PC-9 (cell line): ENCODE data around the gene GHITM.

ENCODE experiments used
- EZH2 ChIP-seq: fragments of 200-600 bp; sonication (generic); IDR thresholded peaks from 2 replicates; pipeline ENCODE4 v1.8.0; 2017; ENCODE audit warnings: antibody characterized with exemption, low read depth
- TF ChIP-seq, protein P1 (sequence below): fragments of 200-600 bp; sonication (generic); conservative IDR thresholded peaks from 2 replicates; pipeline ENCODE4 v1.6.1; 2017; ENCODE audit warnings: mixed run types, antibody characterized with exemption, mild to moderate bottlenecking, moderate library complexity

- TF ChIP-seq, protein P1, sequence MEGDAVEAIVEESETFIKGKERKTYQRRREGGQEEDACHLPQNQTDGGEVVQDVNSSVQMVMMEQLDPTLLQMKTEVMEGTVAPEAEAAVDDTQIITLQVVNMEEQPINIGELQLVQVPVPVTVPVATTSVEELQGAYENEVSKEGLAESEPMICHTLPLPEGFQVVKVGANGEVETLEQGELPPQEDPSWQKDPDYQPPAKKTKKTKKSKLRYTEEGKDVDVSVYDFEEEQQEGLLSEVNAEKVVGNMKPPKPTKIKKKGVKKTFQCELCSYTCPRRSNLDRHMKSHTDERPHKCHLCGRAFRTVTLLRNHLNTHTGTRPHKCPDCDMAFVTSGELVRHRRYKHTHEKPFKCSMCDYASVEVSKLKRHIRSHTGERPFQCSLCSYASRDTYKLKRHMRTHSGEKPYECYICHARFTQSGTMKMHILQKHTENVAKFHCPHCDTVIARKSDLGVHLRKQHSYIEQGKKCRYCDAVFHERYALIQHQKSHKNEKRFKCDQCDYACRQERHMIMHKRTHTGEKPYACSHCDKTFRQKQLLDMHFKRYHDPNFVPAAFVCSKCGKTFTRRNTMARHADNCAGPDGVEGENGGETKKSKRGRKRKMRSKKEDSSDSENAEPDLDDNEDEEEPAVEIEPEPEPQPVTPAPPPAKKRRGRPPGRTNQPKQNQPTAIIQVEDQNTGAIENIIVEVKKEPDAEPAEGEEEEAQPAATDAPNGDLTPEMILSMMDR, result no peak
- no peak for TF ChIP-seq EZH2
Measured at GRCh38 chr10:84123362-84123761, 15.9 kb upstream of the GHITM start.
